HG02623 (cell line): ENCODE data around the gene SCGB3A1.

Source experiments
- ATAC-seq: cut with Tn5 transposase; IDR thresholded peaks from one replicate; pipeline ENCODE4 v1.9.1; 2021; ENCODE audit warnings: moderate library complexity; ENCODE audit not compliant: unreplicated experiment

The SCGB3A1 gene

GRCh38 chr5:180606215-180606785 lies 15.0 kb upstream of the SCGB3A1 start:
- no peak for ATAC-seq

GRCh38 chr5:180605554-180606214 lies 14.4 kb upstream of the SCGB3A1 start:
- no peak for ATAC-seq

GRCh38 chr5:180604271-180604670 lies 13.0 kb upstream of the SCGB3A1 start:
- no peak for ATAC-seq

- no peak for ATAC-seq
Measured at GRCh38 chr5:180603076-180603594, 11.8 kb upstream of the SCGB3A1 start.

GRCh38 chr5:180602481-180603075 lies 11.3 kb upstream of the SCGB3A1 start:
- ATAC-seq, result no peak

- no peak for ATAC-seq
Measured at GRCh38 chr5:180601591-180602480, 10.5 kb upstream of the SCGB3A1 start.

GRCh38 chr5:180600554-180601041 lies 9.3 kb upstream of the SCGB3A1 start:
- ATAC-seq, result no peak

GRCh38 chr5:180599981-180600553 lies 8.8 kb upstream of the SCGB3A1 start:
- ATAC-seq, result no peak

- no peak for ATAC-seq
Measured at GRCh38 chr5:180599590-180599914, 8.3 kb upstream of the SCGB3A1 start.

GRCh38 chr5:180598797-180599589 lies 7.7 kb upstream of the SCGB3A1 start:
- ATAC-seq, result no peak

GRCh38 chr5:180598316-180598701 lies 7.0 kb upstream of the SCGB3A1 start:
- no peak for ATAC-seq

- ATAC-seq, result no peak
Measured at GRCh38 chr5:180596668-180597231, 5.5 kb upstream of the SCGB3A1 start.

GRCh38 chr5:180596115-180596667 lies 4.9 kb upstream of the SCGB3A1 start:
- no peak for ATAC-seq

GRCh38 chr5:180595381-180596114 lies 4.2 kb upstream of the SCGB3A1 start:
- ATAC-seq, result no peak

GRCh38 chr5:180595046-180595379 lies 3.7 kb upstream of the SCGB3A1 start:
- no peak for ATAC-seq

- no peak for ATAC-seq
Measured at GRCh38 chr5:180594311-180595045, 3.2 kb upstream of the SCGB3A1 start.

GRCh38 chr5:180593446-180594206 lies 2.3 kb upstream of the SCGB3A1 start:
- ATAC-seq, result no peak

- no peak for ATAC-seq
Measured at GRCh38 chr5:180592176-180592575, 877 bp upstream of the SCGB3A1 start.
